Spleen (tissue), 11 donors: ENCODE measurements around the gene FBLN2. TPM values are rescaled to one million over a fixed set of nuclear protein-coding genes. Genes with fewer than 3 reads are reported as not detected.

Experiments
- DNase-seq: peaks from one replicate; pipeline ENCODE4 v3.0.0-alpha.2; 2020
- H3K27ac ChIP-seq, 8 donors: fragments of 200-600 bp; sonication (generic) in 7 of 8; 1 replicate in 4 of 8; 2 replicates in 4 of 8; pipeline versions ENCODE4 v1.5.0 to v1.8.0; 2016 to 2021; ENCODE audit warnings: inconsistent platforms in 4 of 8, mild to moderate bottlenecking in 4 of 8, moderate library complexity in 1 of 8
- H3K27me3 ChIP-seq, 7 donors: fragments of 200-600 bp; sonication (generic) in 6 of 7; replicated peaks in 1 of 7; 1 replicate in 4 of 7; 2 replicates in 3 of 7; pipeline versions ENCODE4 v1.5.0 to v1.8.0; 2016 to 2021; ENCODE audit warnings: inconsistent platforms in 3 of 7, mild to moderate bottlenecking in 1 of 7
- H3K36me3 ChIP-seq, 6 donors: fragments of 200-600 bp; sonication (generic) in 5 of 6; 1 replicate in 4 of 6; 2 replicates in 2 of 6; pipeline versions ENCODE4 v1.5.0 to v1.8.0; 2016 to 2021; ENCODE audit warnings: inconsistent platforms in 2 of 6
- H3K4me1 ChIP-seq, 6 donors: fragments of 200-600 bp; sonication (generic) in 5 of 6; 1 replicate in 3 of 6; 2 replicates in 3 of 6; pipeline versions ENCODE4 v1.5.0 to v1.8.0; 2016 to 2021; ENCODE audit warnings: inconsistent platforms in 3 of 6
- H3K4me3 ChIP-seq, 8 donors: fragments of 200-600 bp; sonication (generic) in 7 of 8; 1 replicate in 4 of 8; 2 replicates in 4 of 8; pipeline versions ENCODE4 v1.5.0 to v1.8.0; 2016 to 2021; ENCODE audit warnings: inconsistent platforms in 4 of 8, mild to moderate bottlenecking in 4 of 8, moderate library complexity in 2 of 8
- H3K9me3 ChIP-seq, 8 donors: fragments of 200-600 bp; sonication (generic) in 7 of 8; 1 replicate in 4 of 8; 2 replicates in 4 of 8; pipeline versions ENCODE4 v1.5.0 to v1.8.0; 2016 to 2021; ENCODE audit warnings: inconsistent platforms in 4 of 8
- POLR2A ChIP-seq, 3 donors: fragments of 450-650 bp; IDR thresholded peaks; one replicate each; pipeline ENCODE4 v1.5.1; 2017; ENCODE audit warnings: antibody characterized with exemption in 3 of 3, mild to moderate bottlenecking in 1 of 3
- POLR2AphosphoS5 ChIP-seq, 3 donors: sonication (generic); formaldehyde crosslinking; IDR thresholded peaks; one replicate each; pipeline ENCODE4 v1.5.1; 2017; ENCODE audit warnings: antibody characterized with exemption in 3 of 3
- WGBS, 5 donors: extraction: QIAGEN DNeasy Blood & Tissue Kit in 3 of 5; methylation state at CpG; one replicate each; pipeline versions ENCODE4 v1.1.5 to v1.1.7; 2013 to 2018; 5-methylcytosine and 5-hydroxymethylcytosine counted together
- intact Hi-C: fragments of 100-400 bp; cut with DNase I; formaldehyde crosslinking; loops from one replicate; pipeline ENCODE4 v1.15.0; 2023; ENCODE audit warnings: low total_unique reads
- polyA plus RNA-seq, 3 donors: library from polyadenylated mRNA; stranded (reverse); fragments of 200-250 nt; gene quantifications; one replicate each; pipeline ENCODE4 v1.2.1, GENCODE V29; 2013
- total RNA-seq, 7 donors: library from RNA; depleted of rRNA in 3 of 7; stranded (reverse); fragments of >200 nt in 3 of 7; fragmentation: NEBNext Ultra II Directional in 4 of 7; extraction: Animal tissue kit (Norgen Biotek cat#: 25700) in 4 of 7; gene quantifications; one replicate each; pipeline versions ENCODE4 v1.1.0 to v1.2.1, GENCODE V29; 2016 to 2021
- TF ChIP-seq, protein P1 (sequence below), 11 experiments: fragments of 200-600 bp in 7 of 11; fragments of 450-650 bp in 4 of 11; sonication (generic) in 4 of 11; IDR thresholded peaks in 8 of 11; conservative IDR thresholded peaks in 3 of 11; 1 replicate in 7 of 11; 2 replicates in 4 of 11; pipeline versions ENCODE4 v1.4.0 to v1.8.0; 2016 to 2021; ENCODE audit warnings: antibody characterized with exemption in 11 of 11, inconsistent platforms in 4 of 11, mild to moderate bottlenecking in 1 of 11
- donor health status: healthy with polysubstance abuse.
- donor health status: DM: no; HTN: no; CAD: no; lungs with moderate emphysema.
- donor health status: DM: no; HTN: no; CAD: no.
- donor health status: Bipolar disorder and iron deficiency.
- donor health status: healthy.
- donor health status: DM: no; HTN: no; CAD: no.
- donor health status: DM: yes; HTN: yes; CAD: no.

Gene FBLN2
- total and polyA plus RNA-seq, 10 donors: 6.1 to 28.2 (median 12.5) TPM

DNA sequence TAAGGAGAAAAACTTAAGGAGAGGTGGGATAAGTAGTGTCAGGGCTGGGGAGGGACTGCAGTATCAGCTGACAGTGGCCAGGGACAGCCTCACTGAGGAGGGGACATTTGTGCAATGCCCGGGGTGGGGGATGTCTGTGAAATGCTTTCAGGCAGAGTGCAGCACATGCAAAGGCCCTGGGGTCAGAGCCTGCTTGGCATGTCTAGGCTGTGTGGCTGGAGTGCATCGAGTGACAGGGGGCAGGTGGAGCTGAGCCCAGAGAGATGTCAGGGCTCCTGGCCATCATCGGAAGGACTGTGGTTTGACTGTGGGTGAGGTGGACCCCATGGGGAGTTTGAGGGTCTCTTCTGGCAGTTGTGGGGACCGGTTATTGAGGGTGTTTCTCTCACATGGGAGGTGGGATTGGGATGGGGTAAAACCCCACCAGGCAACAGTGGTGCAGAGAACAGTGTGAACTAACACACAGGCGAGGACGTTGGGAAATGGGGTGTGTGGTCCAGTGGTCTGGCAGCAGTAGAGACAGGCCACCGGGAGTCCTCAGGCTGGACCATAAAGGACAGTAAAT, 61.2 kb downstream of the FBLN2 start:
- peak; percentile 54 for DNase-seq
- Histone ChIP-seq H3K36me3 (peaks cover 0 to 19% (median 0%) of the 10 kb centered on the region in 6 donors), H3K27ac (no peak overlapping the region), H3K9me3 (peaks cover 0 to 11% (median 0%) of the 10 kb centered on the region in 8 donors), H3K4me1 (no peaks in the 10 kb centered on the region), H3K4me3 (no peak overlapping the region), H3K27me3 (peaks cover 0 to 20% (median 0%) of the 10 kb centered on the region in 7 donors)
- whole genome bisulfite sequencing, 5 donors: 87 to 92% (median 88%) methylated on average over 7 of the region's 7 CpGs
- TF ChIP-seq POLR2A (IDR thresholded peaks at IDR 0.05) (no peak), POLR2AphosphoS5 (IDR thresholded peaks at IDR 0.05) (no peak)
- TF ChIP-seq, protein P1, sequence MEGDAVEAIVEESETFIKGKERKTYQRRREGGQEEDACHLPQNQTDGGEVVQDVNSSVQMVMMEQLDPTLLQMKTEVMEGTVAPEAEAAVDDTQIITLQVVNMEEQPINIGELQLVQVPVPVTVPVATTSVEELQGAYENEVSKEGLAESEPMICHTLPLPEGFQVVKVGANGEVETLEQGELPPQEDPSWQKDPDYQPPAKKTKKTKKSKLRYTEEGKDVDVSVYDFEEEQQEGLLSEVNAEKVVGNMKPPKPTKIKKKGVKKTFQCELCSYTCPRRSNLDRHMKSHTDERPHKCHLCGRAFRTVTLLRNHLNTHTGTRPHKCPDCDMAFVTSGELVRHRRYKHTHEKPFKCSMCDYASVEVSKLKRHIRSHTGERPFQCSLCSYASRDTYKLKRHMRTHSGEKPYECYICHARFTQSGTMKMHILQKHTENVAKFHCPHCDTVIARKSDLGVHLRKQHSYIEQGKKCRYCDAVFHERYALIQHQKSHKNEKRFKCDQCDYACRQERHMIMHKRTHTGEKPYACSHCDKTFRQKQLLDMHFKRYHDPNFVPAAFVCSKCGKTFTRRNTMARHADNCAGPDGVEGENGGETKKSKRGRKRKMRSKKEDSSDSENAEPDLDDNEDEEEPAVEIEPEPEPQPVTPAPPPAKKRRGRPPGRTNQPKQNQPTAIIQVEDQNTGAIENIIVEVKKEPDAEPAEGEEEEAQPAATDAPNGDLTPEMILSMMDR (IDR thresholded peaks at IDR 0.05 in 8 of 11, conservative IDR thresholded peaks at IDR 0.05 in 3 of 11): no peak
- intact Hi-C loops: no loop called here

DNA sequence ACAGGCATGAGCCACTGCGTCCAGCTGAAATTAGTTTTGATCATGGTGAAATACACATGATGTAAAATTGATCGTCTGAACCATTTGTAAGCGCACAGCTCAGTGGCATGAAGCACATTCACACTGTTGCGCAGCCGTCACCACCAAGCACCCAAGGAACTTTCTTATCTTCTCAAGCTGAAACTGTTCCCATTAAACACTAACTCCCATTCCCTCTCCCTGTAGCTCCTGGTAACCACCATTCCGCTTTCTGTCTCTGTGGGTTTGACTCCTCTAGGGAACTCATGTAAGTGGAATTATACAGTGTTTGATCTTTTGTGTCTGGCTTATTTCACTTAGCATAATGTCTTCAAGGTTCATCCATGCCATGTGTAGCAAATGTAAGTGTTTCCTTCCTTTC, 62.3 kb downstream of the FBLN2 start:
- Histone ChIP-seq H3K27me3 (peaks cover 0 to 20% (median 0%) of the 10 kb centered on the region in 7 donors), H3K4me3 (no peak overlapping the region), H3K4me1 (no peaks in the 10 kb centered on the region), H3K27ac (no peak overlapping the region), H3K36me3 (peaks cover 0 to 19% (median 0%) of the 10 kb centered on the region in 6 donors), H3K9me3 (peaks cover 0 to 11% (median 0%) of the 10 kb centered on the region in 8 donors)
- TF ChIP-seq POLR2AphosphoS5 (IDR thresholded peaks at IDR 0.05) (no peak), POLR2A (IDR thresholded peaks at IDR 0.05) (no peak)
- TF ChIP-seq, protein P1 (IDR thresholded peaks at IDR 0.05 in 8 of 11, conservative IDR thresholded peaks at IDR 0.05 in 3 of 11): no peak
- DNase-seq: peak; percentile 19
- intact Hi-C loops: no loop called here
- 85 to 96% (median 93%) methylated on average over 6 of the region's 6 CpGs for WGBS, 5 donors

- Histone ChIP-seq H3K36me3 (peaks cover 0 to 19% (median 0%) of the 10 kb centered on the region in 6 donors), H3K4me3 (no peak overlapping the region), H3K9me3 (peaks cover 0 to 11% (median 0%) of the 10 kb centered on the region in 8 donors), H3K27me3 (peaks cover 0 to 19% (median 0%) of the 10 kb centered on the region in 7 donors), H3K27ac (no peak overlapping the region), H3K4me1 (no peaks in the 10 kb centered on the region)
- intact Hi-C loops: no loop called here
- TF ChIP-seq POLR2A (IDR thresholded peaks at IDR 0.05) (no peak), POLR2AphosphoS5 (IDR thresholded peaks at IDR 0.05) (no peak)
- TF ChIP-seq, protein P1 (IDR thresholded peaks at IDR 0.05 in 8 of 11, conservative IDR thresholded peaks at IDR 0.05 in 3 of 11): no peak
- 80 to 88% (median 86%) methylated on average over 1 to 3 of the region's 3 CpGs for WGBS, 5 donors
- peak; percentile 39 for DNase-seq
These were observed 63.9 kb downstream of the FBLN2 start for GRCh38 chr3:13612829-13613228.

DNA sequence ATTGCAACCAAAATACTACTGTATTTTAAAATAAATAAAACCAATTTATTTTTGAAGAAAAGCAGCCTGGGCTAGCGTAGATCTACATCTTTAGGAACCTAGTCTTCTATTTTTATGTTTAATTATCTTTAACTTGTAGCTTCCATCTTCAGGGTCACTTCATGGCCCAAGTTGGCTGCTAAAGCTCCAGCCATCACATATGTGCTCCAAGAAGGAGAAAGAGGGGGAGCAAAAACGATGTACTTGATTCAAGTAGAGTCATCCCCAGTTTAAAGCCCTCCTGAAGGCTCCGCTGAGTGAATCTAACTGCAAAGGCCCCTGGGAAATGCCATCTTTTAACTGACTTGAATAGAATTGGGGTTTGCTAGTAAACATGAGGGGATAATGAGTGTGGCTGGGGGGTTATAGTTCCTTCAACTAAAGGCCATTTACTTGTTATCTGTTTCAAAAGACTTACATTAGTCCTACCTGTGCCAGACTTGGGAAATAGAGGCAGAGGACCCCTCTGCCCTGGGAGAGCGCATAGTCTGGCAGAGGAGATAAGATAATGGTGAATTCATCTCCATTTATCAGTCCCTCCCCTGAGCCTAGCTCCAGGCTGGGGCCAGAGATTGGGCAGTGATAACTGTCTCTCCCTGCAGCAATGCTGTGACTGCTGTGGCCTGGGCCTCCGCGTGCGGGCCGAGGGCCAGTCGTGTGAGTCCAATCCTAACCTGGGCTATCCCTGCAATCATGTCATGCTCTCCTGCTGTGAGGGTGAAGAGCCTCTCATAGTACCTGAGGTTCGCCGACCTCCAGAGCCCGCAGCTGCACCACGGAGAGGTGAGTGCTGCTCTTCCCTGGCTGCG, 64.6 kb downstream of the FBLN2 start:
- intact Hi-C loops: no loop called here

More for the DNA sequence above, 64.6 kb downstream of the FBLN2 start:
- no peak overlapping the region for H3K4me3 ChIP-seq
- H3K27me3 ChIP-seq: peaks cover 0 to 12% (median 0%) of the 10 kb centered on the region in 7 donors
- 86 to 94% (median 91%) methylated on average over 14 of the region's 14 CpGs for WGBS, 5 donors
- peaks cover 0 to 11% (median 0%) of the 10 kb centered on the region in 8 donors for H3K9me3 ChIP-seq
- DNase-seq: peak; percentile 49
- H3K36me3 ChIP-seq: peaks cover 0 to 19% (median 0%) of the 10 kb centered on the region in 6 donors
- H3K27ac ChIP-seq: no peak overlapping the region
- H3K4me1 ChIP-seq: no peaks in the 10 kb centered on the region
- TF ChIP-seq POLR2AphosphoS5 (IDR thresholded peaks at IDR 0.05) (no peak), POLR2A (IDR thresholded peaks at IDR 0.05) (no peak)
- TF ChIP-seq, protein P1 (IDR thresholded peaks at IDR 0.05 in 8 of 11, conservative IDR thresholded peaks at IDR 0.05 in 3 of 11): no peak
